Adrenal gland (tissue), 5 donors: Measurements from ENCODE around the gene LINGO4.

ENCODE experiments used
- POLR2A ChIP-seq, 2 donors: fragments of 450-650 bp; IDR thresholded peaks; one replicate each; pipeline ENCODE4 v1.6.1; 2017; ENCODE audit warnings: antibody characterized with exemption in 2 of 2, mild to moderate bottlenecking in 2 of 2, moderate library complexity in 1 of 2
- TF ChIP-seq, protein P1 (sequence below), 6 experiments: fragments of 450-650 bp in 4 of 6; fragments of 200-600 bp in 2 of 6; sonication (generic) in 1 of 6; IDR thresholded peaks; 1 replicate in 5 of 6; 2 replicates in 1 of 6; pipeline versions ENCODE4 v1.5.1 to v1.8.0; 2016 to 2021; ENCODE audit warnings: antibody characterized with exemption in 6 of 6, mild to moderate bottlenecking in 2 of 6, moderate library complexity in 1 of 6
- donor health status: DM: no; HTN: no; CAD: no.

DNA sequence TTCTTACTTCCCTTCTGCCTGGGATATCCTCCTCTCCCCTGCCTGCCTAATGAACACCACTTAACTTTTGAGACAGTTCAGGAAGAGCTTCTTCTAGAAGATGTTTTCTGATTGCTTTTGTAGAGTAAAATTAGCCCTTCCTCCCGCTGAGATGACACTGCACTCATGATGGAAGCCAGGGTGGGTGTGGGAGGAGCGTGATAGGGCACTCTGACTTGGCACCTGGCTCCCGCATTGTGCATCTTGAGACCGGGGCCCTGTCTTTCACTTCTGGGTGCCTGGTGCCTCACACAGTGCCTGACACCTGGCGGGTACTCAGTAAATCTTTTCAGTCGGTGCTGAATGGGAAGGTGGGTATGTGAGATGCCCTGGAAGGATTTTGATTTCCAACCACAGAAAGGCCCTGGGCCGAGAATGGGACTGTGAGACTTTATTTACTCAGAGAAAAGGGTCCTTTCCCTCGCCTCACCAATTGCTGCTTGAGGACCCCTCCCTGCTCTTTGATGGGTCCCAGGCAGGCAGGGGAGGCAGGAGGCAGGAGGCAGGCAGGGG is 41.5 kb upstream of the LINGO4 start:
- TF ChIP-seq POLR2A (IDR thresholded peaks at IDR 0.05) = no peak
- TF ChIP-seq, protein P1, sequence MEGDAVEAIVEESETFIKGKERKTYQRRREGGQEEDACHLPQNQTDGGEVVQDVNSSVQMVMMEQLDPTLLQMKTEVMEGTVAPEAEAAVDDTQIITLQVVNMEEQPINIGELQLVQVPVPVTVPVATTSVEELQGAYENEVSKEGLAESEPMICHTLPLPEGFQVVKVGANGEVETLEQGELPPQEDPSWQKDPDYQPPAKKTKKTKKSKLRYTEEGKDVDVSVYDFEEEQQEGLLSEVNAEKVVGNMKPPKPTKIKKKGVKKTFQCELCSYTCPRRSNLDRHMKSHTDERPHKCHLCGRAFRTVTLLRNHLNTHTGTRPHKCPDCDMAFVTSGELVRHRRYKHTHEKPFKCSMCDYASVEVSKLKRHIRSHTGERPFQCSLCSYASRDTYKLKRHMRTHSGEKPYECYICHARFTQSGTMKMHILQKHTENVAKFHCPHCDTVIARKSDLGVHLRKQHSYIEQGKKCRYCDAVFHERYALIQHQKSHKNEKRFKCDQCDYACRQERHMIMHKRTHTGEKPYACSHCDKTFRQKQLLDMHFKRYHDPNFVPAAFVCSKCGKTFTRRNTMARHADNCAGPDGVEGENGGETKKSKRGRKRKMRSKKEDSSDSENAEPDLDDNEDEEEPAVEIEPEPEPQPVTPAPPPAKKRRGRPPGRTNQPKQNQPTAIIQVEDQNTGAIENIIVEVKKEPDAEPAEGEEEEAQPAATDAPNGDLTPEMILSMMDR (IDR thresholded peaks at IDR 0.05) = no peak
